ENCODE results near the gene CERS6.

DNA sequence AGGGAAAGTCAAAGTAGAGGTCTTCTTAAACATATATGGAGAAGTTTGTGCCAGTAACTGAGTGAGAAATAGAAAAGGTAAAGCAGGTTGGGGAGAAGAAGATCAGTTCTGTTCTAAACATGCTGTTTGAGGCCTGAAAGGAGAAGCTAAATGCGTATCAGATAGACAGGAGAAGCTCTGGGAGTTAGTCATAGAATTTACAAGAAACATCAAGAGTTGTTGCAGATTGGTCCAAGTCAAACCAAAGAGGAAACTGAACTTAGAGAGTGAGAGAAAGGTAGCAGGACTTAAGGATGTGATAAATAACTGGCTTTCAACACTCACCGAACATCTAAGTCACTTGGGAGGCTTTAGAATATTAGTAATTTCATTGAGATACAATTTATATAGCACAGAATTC, 29.2 kb upstream of the CERS6 start:
- TF ChIP-seq, protein P1, sequence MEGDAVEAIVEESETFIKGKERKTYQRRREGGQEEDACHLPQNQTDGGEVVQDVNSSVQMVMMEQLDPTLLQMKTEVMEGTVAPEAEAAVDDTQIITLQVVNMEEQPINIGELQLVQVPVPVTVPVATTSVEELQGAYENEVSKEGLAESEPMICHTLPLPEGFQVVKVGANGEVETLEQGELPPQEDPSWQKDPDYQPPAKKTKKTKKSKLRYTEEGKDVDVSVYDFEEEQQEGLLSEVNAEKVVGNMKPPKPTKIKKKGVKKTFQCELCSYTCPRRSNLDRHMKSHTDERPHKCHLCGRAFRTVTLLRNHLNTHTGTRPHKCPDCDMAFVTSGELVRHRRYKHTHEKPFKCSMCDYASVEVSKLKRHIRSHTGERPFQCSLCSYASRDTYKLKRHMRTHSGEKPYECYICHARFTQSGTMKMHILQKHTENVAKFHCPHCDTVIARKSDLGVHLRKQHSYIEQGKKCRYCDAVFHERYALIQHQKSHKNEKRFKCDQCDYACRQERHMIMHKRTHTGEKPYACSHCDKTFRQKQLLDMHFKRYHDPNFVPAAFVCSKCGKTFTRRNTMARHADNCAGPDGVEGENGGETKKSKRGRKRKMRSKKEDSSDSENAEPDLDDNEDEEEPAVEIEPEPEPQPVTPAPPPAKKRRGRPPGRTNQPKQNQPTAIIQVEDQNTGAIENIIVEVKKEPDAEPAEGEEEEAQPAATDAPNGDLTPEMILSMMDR (conservative IDR thresholded peaks at IDR 0.05): no peak
- TF ChIP-seq EZH2 (IDR thresholded peaks at IDR 0.05; ENCODE audit: low read depth): no peak
